HG02884 (cell line): Measurements from ENCODE around the gene TP53I13.

ENCODE experiments used
- ATAC-seq: cut with Tn5 transposase; IDR thresholded peaks from one replicate; pipeline ENCODE4 v1.9.1; 2021; ENCODE audit warnings: mild to moderate bottlenecking, moderate library complexity; ENCODE audit not compliant: unreplicated experiment

Gene TP53I13

DNA sequence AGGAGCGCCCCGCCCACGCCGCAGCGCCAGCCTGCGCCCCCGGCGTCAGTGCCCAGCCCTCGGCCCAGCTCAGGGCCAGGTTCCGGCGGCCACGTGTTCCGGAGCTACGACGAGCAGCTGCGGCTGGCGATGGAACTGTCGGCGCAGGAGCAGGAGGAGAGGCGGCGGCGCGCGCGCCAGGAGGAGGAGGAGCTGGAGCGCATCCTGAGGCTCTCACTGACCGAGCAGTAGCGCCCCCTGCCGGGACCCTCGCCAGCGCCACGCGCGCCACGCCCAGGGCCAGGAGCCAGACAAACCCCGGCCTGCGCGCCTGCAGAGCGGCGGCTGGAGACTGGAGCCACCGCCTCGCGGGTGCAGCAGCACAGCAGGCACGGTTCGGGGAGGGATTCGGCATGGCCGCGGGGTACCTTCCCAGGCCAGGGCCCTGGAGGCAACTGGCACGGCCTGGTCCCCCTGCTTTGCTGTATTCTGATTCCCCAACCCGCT lies 44.9 kb downstream of the TP53I13 start:
- ATAC-seq = no peak

DNA sequence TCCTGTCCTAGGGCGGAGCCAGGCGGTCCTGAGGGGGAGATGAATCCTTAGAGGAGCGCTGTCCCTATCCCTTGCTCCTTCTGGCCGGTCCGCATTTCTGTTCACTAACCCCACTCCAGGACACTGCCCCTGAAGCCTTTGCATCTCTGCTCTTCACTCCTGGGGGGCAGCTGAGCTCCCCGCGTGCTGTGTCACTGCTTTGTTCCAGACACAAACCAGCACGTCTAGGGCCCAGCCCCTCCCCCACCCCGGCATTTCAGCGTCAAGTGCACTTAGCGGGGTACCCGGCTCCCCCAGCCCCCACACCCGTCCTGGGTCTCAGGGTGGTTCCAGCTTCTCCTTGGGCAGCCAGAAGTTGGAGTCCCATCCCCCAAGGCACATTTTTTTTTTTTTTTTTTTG lies 45.4 kb downstream of the TP53I13 start:
- no peak for ATAC-seq

DNA sequence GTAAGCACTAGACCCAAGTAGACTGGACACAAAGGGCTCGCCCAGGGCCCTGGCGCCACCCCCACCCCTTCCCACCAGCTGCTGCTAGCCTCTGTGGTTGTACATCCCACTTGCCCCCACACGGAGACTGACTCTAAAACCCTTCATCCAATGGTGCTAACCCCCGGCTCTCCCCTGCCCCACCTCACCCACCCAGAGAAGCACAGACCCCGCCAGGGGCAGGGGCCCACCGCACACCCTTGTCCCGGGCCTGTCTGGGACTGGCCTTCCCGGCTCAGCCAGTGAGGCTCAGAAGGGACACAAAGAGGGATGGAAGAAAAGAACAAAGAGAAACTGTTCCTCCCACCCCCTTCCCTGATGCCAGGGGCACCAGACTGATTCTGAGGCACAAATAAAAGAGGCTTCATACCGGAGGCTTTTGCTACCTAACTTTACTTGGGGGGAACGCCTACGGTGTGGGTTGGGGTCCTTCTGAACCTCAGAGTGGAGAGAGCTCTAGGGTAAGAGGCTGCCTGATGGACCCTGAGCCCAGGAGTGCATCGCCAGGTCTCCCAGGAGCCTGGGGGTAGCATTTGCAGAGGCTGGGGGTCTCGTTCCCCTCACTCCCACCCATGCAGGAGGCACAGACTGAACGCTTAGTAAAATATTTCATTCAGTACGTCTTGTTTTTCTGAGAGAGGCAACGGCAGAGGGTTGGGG lies 46.0 kb downstream of the TP53I13 start:
- no peak for ATAC-seq

DNA sequence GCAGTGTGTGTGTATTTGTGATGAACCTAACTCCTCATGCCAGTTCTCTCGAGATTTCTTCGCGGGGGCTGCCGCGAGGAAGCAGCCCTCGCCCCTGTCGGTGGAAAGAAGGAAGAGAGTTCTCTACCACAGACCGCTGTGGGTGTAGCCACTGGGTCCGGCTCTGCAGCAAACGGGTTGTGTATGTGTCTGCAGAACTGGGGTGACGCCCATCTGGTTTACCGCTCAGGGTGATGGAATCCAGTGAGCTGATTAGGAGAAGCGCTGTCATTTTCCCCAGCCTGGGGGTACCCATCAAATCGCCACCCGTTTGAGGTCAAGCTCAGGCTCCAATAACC lies 46.5 kb downstream of the TP53I13 start:
- no peak for ATAC-seq

DNA sequence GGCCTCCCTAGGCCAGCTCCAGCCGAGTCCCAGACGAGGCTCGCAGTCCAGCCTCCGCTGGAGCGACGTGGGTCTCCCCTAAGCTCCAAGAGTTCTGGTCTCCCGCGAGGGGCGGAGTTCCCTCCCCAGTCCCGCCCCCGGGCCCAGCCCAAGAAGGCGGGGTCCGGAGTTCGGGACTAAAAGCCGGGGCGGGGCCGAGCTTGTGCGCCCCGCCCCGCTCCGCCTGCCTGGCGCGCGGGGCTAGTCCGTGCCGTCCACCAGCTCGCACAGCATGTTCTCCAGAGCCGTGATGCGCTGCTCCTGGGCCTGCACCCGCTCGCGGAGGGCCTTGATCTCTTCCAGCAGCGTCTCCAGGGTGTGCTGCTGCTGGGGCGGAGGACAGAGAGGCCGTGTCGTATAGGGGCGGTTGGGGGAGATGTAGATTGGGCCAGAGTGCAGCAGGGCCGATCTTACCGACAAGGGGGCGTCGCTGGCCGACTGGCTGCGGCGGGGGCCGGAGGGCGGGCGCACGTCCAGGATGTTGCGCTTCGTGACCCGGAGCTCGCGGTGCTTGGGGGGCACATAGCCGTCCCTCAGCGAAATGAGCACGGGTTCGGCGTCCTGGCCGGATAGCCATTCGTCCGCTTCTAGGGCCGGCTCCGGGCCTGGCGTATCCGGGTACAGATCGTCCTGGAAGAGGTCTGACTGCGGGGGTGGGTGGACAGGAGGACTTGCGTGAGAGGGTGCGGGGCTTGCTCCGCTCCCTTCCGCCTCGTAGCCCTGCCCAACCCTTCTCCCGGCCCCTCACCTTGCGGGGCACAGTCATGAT lies 47.2 kb downstream of the TP53I13 start:
- ATAC-seq = peak; percentile 50

DNA sequence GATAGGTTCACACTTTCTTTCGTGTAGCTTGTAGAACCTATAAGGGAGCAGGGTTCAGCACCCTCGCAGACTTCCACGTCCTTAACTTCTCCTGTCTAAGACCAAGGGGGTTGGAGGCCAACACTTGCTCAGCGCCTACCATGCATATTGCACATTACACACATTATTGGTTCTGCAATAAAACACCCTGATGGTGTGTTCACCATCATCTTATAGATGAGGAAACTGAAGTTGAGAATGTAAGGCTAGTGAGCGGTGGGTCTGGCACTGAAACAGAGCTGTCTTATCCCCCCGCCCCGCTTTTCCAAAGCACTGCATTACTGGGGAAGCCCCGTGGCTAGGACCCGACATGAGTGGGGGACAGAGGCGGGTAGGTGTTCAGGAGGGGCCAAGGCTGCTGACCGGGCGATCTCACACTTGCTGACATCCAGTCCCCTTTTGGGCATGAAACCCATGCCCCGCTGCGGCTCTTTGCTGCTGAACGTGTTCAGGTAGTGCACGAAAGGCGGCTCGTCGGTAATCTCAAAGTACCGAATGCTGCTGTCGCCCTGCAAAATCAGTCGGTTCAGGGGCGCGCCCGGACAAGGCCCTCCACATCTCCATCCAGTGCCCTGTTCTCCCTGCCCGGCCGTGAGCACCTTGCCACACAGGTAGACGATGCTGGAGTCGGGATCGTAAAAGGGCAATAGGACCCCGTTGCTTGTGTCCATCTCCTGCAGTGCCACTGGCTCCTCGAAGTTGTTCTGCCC lies 48.0 kb downstream of the TP53I13 start:
- no peak for ATAC-seq

DNA sequence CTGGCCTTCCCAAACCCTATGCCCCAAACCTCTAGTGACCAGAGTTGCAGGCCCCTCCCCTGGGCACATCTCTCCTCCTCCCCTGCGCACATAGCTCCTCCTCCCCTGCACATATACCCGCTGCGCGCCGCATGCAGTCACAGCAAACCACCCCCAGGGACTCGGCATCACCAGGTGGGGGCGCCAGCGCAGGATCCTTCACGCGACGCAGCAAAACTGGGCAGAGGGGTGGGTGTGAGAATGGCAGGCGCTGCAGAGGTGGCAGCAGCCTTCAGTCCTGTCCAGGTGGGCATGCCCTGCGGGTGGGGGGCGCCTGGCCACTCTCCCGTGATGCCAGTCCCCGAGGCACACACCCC lies 48.6 kb downstream of the TP53I13 start:
- no peak for ATAC-seq

DNA sequence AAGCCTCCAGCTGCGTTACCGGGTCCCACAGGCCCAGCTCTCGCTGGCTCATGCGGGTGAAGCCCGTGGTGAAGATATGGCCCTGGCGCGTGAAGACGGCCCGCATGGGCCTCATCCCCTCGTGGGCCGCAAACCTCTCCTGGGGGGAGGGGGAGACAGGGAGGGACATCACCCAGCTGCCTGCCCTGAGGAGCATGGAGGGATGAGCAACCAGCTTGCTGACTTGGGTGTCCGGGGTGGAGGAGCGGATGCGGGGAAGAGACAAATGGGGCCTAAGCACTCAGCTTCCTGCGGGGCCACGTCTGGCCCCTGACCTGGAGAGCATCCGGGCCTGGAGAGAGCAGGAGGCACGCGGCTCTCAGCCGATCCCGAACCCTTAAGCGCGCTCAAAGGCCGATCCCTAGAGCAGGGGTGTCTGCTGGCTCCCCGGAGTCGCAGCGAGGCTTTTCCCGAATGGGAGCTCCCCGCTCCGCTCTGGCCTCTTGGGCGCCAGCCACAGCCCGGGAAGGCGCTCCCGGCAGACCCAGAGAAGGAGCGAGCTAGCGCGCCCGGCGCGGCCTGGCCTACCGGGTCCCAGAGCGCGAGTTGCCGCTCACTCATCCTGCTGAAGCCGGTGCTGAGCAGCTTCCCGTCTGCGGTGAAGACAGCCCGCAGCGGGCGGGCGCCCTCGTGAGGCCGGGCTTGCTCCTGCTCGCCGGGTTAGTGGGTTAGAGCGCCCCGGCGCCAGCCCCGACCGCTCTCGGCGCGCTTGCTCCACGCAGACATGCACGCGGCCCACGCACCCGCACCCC lies 49.2 kb downstream of the TP53I13 start:
- ATAC-seq = no peak

DNA sequence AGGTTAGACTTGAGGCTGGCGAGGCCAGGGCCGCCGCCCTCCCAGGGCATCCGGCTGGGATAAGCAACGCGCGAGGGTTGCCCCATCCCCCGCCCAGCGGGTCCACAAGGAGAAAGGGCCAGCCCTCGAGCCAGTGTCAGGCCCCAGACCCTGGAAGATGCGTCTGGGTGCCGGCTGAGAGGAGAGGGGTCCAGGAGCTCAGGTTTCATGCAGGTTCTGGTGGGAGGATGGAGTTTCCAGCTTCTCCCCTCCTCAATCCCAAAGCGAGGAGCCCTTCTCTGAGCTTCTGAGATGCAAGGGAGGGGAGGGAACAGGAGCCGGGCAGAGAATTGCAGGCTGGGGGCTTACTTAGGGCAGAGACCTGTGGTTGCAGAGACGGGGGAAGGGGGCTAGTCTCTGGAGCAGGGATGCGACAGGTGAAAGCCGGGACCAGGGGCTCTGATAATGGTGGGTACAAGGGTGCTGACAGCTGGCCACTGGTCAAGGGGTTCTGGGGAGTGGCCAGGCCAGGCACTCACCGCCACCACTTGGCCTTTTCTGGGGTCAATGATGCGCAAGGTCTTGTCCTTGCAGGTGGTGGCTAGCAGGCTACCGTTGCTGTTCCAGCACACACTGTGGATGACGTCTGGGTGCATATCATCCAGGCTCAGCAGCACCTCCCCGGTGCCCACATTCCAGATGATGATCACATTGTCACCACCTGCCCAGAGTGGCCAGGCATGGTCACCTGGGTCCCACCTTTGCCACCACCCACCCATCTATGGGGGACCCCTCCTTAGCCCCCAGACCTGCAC lies 50.0 kb downstream of the TP53I13 start:
- ATAC-seq = no peak

DNA sequence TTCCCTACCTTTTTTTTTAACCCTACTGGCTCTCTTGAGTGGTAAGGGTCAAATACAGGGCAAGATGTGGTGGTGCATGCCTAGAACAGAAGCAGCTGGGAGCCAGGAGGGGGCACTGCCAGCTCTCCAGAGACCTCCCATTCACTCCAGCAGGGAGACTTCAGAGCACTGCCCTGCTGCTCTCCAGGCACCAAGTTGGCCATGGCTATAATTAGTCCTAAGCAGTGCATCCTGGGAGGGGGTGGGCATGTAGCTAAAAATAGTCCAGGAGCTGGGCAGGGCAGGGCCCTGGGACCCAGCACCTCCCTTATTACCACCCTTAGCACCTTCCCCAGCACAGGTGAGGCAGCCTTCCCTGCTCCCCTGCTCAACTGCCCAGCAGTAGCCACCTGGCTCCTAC lies 50.8 kb downstream of the TP53I13 start:
- no peak for ATAC-seq

DNA sequence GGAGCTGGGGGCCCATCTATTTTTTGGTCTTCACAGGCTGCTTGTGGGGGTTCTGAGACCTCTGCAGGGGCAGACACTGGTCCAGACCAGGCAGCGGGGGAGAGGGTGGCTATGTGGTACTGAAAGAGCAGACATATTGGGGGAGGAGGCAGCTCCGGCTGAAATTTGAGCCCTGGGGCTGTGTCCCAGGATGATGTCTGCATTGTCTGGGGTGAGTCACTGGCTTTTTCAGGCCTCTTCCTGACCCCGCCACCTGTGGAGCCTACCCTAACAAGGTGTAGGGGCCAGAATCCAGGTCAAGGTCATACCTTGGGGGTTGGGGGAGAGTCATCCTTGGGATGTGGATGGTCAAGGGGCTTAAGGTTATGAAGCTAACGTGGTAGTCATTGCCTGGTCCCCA lies 51.8 kb downstream of the TP53I13 start:
- no peak for ATAC-seq

DNA sequence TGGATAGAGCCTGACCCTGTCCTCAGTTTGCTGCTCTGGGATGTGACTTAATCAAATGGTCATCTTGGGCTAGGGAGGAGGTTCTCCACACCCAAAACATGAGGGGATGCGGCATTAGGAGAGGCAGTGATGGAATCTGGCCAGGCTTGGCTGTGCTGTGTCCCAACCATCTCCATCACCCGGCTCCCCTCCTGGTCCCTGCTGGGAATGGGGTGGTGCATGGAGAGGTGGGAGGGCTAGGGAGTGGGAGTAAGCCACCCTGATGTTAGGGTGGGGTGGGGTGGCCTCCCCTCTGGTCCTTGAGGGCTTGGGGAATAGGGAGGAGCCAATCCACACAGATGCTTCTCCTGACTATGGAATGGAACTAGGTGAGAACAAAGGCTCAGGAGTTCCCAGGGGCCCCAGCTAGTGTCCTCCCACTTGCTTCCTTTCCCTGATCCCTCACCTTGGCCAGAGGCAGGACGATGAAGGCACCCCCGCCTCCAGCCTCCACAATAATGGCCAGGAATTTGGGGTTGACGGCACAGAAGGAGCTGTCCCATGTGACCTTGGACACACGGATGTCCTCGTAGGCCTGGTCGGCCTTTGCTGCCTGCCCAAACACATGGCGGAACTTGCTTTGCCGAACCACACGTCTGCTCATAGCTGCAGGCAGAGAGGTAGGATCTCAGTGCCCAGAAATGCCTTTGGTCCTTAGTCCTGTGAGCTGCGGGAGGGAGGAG lies 52.4 kb downstream of the TP53I13 start:
- ATAC-seq = no peak

DNA sequence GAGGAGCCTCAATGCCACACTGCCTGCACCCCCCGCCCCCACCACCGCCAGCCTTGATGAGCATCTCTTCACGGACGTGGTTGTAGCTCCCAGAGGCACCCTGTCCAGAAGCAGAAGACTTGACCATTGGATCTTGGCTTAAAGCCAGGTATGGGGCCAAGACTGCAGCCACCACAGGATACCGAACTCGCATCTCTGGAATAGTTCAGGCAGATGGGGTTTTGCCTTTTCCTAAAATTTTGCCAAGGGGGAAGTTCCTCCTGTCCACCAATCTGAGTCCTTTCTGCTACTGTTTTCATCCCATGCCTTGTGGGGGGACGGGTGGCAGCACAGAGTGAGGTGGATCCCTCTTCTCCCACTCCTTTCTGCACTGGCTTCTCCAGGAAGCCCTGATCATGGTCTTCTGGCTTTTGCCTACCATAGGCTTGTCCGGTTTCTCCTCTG lies 53.3 kb downstream of the TP53I13 start:
- no peak for ATAC-seq
